HCT116 (cell line): ENCODE data around the gene ZFP36L2. TPM values are rescaled to one million over a fixed set of nuclear protein-coding genes. Genes with fewer than 3 reads are reported as not detected.
A peak's percentile ranks its signal among the peaks of the same experiment; 100 is the strongest.

Experiments
- ATAC-seq: fragments of 200-7000 bp; cut with Tn5 transposase; 2 replicates; pipeline ENCODE4 v1.9.1; 2020; ENCODE audit warnings: mild to moderate bottlenecking, moderate library complexity
- BruUV-seq: library from RNA; stranded (reverse); fragments of 400-500 nt; replicated peaks from 2 replicates; lab custom pipeline; 2021; lab: Mats Ljungman, UMichigan
- CTCF ChIA-PET: fragments of 300-600 bp; sonication (Branson Sonifier 250); formaldehyde crosslinking; loops from one replicate; lab custom pipeline; 2021; ENCODE audit warnings: antibody characterized with exemption; lab: Charles Lee
- POLR2A ChIA-PET: fragments of 300-600, 350-600 bp; sonication (Branson Sonifier 250); formaldehyde crosslinking; loops from one replicate; lab custom pipeline; 2021; ENCODE audit warnings: antibody characterized with exemption; lab: Charles Lee
- RAD21 ChIA-PET, 2 experiments: fragments of 300-600 bp; sonication (Branson Sonifier 250); formaldehyde crosslinking; loops; one replicate each; lab custom pipeline; 2023; ENCODE audit warnings: low total read pairs in 2 of 2; ENCODE audit not compliant: uncharacterized antibody in 2 of 2, unreplicated experiment in 2 of 2, low non-redundant PET in 1 of 2; lab: Charles Lee
- DNase-seq: peaks from one replicate; pipeline ENCODE4 v3.0.0-alpha.2; 2010; ENCODE audit warnings: low read depth, low spot score
- H2AFZ ChIP-seq: fragments of 200-600 bp; shearing (Covaris generic), sonication (generic); 2 replicates; pipeline ENCODE4 v1.6.1; 2017; ENCODE audit warnings: low read depth, mixed run types, mixed read lengths, antibody characterized with exemption, low read length; ENCODE audit not compliant: poor library complexity, severe bottlenecking
- H3K27ac ChIP-seq: 2 replicates; pipeline ENCODE4 v1.5.1; 2012; ENCODE audit warnings: low read depth, low read length
- H3K27me3 ChIP-seq: fragments of 200-600 bp; sonication (generic); 2 replicates; pipeline ENCODE4 v1.6.1; 2016; ENCODE audit warnings: mixed run types, low read length, mixed read lengths; ENCODE audit not compliant: insufficient read depth
- H3K36me3 ChIP-seq, 2 experiments: fragments of 200-500 bp in 1 of 2; fragments of 200-600 bp in 1 of 2; sonication (Bioruptor generic) in 1 of 2; sonication (generic) in 1 of 2; 2 replicates each; pipeline versions ENCODE4 v1.5.1 to v1.6.1; 2014 to 2016; ENCODE audit warnings: low read length in 2 of 2, inconsistent platforms in 1 of 2, mixed read lengths in 1 of 2, mixed run types in 1 of 2; ENCODE audit not compliant: insufficient read depth in 2 of 2, control insufficient read depth in 1 of 2
- H3K4me1 ChIP-seq, 2 experiments: fragments of 200-600 bp in 1 of 2; sonication (generic) in 1 of 2; 2 replicates each; pipeline versions ENCODE4 v1.5.1 to v1.6.1; 2012 to 2017; ENCODE audit warnings: low read length in 2 of 2, inconsistent platforms in 1 of 2, mild to moderate bottlenecking in 1 of 2, mixed read lengths in 1 of 2, mixed run types in 1 of 2, moderate library complexity in 1 of 2; ENCODE audit not compliant: insufficient read depth in 2 of 2, control insufficient read depth in 1 of 2
- H3K4me2 ChIP-seq: fragments of 200-600 bp; sonication (generic); 2 replicates; pipeline ENCODE4 v1.6.1; 2017; ENCODE audit warnings: mixed run types, low read length, mixed read lengths
- H3K4me3 ChIP-seq, 2 experiments: fragments of 200-600 bp in 1 of 2; sonication (generic) in 1 of 2; replicated peaks in 1 of 2; 2 replicates each; pipeline ENCODE4 v1.5.1; 2011 to 2016; ENCODE audit warnings: low read length in 2 of 2, control low read depth in 1 of 2, low read depth in 1 of 2, mild to moderate bottlenecking in 1 of 2, mixed read lengths in 1 of 2, mixed run types in 1 of 2
- H3K79me2 ChIP-seq: fragments of 200-600 bp; sonication (generic); 2 replicates; pipeline ENCODE4 v1.6.1; 2017; ENCODE audit warnings: mild to moderate bottlenecking, mixed run types, low read length, moderate library complexity, mixed read lengths; ENCODE audit not compliant: insufficient read depth
- H3K9ac ChIP-seq: fragments of 200-600 bp; sonication (generic); 2 replicates; pipeline ENCODE4 v1.6.1; 2016; ENCODE audit warnings: low read length, mixed read lengths
- H3K9me2 ChIP-seq: fragments of 200-600 bp; sonication (generic), shearing (Covaris generic); 2 replicates; pipeline ENCODE4 v1.6.1; 2017; ENCODE audit warnings: mixed run types, mild to moderate bottlenecking, moderate library complexity; ENCODE audit not compliant: insufficient read depth
- H3K9me3 ChIP-seq, 2 experiments: fragments of 200-500 bp in 1 of 2; fragments of 200-600 bp in 1 of 2; sonication (Bioruptor generic) in 1 of 2; sonication (generic) in 1 of 2; 2 replicates each; pipeline ENCODE4 v1.6.1; 2014 to 2017; ENCODE audit warnings: low read length in 2 of 2, mixed read lengths in 2 of 2, inconsistent platforms in 1 of 2, low read depth in 1 of 2, mild to moderate bottlenecking in 1 of 2, mixed run types in 1 of 2, moderate library complexity in 1 of 2; ENCODE audit not compliant: control insufficient read depth in 1 of 2, insufficient read depth in 1 of 2
- H4K20me1 ChIP-seq: fragments of 200-600 bp; sonication (generic), shearing (Covaris generic); 2 replicates; pipeline ENCODE4 v1.6.1; 2017; ENCODE audit warnings: mixed run types, mild to moderate bottlenecking, moderate library complexity; ENCODE audit not compliant: insufficient read depth
- ATF3 ChIP-seq: IDR thresholded peaks from 2 replicates; pipeline ENCODE4 v1.6.1; 2012
- MAX ChIP-seq: IDR thresholded peaks from 2 replicates; pipeline ENCODE4 v1.6.1; 2012
- POLR2AphosphoS5 ChIP-seq: IDR thresholded peaks from 2 replicates; pipeline ENCODE4 v1.6.1; 2011; ENCODE audit warnings: mild to moderate bottlenecking, low read depth, low read length, moderate library complexity
- REST ChIP-seq: IDR thresholded peaks from 2 replicates; pipeline ENCODE4 v1.6.1; 2012; ENCODE audit warnings: low read depth
- YY1 ChIP-seq: IDR thresholded peaks from 2 replicates; pipeline ENCODE4 v1.6.1; 2011; ENCODE audit warnings: low read length, low read depth, moderate library complexity, mild to moderate bottlenecking; ENCODE audit not compliant: insufficient replicate concordance; ENCODE audit errors: extremely low read depth
- ZBTB33 ChIP-seq: IDR thresholded peaks from 2 replicates; pipeline ENCODE4 v1.6.1; 2011; ENCODE audit warnings: mild to moderate bottlenecking, low read length, moderate library complexity; ENCODE audit not compliant: insufficient replicate concordance; ENCODE audit errors: extremely low read depth
- intact Hi-C: fragments of 100-400 bp; cut with micrococcal nuclease; formaldehyde crosslinking; loops from 2 replicates; pipeline ENCODE4 v1.10.0; 2022
- total RNA-seq: library from RNA; stranded (reverse); gene quantifications from one replicate; pipeline ENCODE4 v1.2.1, GENCODE V29; 2021; ENCODE audit not compliant: unreplicated experiment

The ZFP36L2 gene
- total RNA-seq, 1 experiment from 2014 or later, result 30.3 TPM

- ATAC-seq (peak; percentile 22), DNase-seq (no peak)
- H3K4me2 ChIP-seq, result peak overlapping the region; percentile 55
- no peak overlapping the region for H3K4me3 ChIP-seq
- no peaks in the 10 kb centered on the region for H3K9me3 ChIP-seq
- H3K9me2 ChIP-seq, result no peaks in the 10 kb centered on the region
- ChIA-PET CTCF (no interaction called here), POLR2A (no interaction called here), RAD21 (no interaction called here)
- H3K79me2 ChIP-seq, result no peaks in the 10 kb centered on the region
- no peak overlapping the region for H2AFZ ChIP-seq
- no peaks in the 10 kb centered on the region for H3K27me3 ChIP-seq
- no peaks in the 10 kb centered on the region for H3K36me3 ChIP-seq
- intact Hi-C loops, result no loop called here
- BruUV-seq, result no TSS peak
- H3K27ac ChIP-seq, result peak overlapping the region; percentile 25; the same call in 1 of the 2 replicates
- peak overlapping the region; percentile 1; the same call in 1 of the 2 replicates for H3K9ac ChIP-seq
- TF ChIP-seq ATF3 (no peak), POLR2AphosphoS5 (0 out of 2 replicates have a peak, but pooled peaks have one; percentile 16), YY1 (no peak), ZBTB33 (no peak), MAX (no peak), REST (no peak)
- no peaks in the 10 kb centered on the region for H4K20me1 ChIP-seq
- peaks cover 29 to 37% of the 10 kb centered on the region in 2 experiments for H3K4me1 ChIP-seq
These were observed 32.1 kb downstream of the ZFP36L2 start for GRCh38 chr2:43194121-43194869.
